OCI-LY3 (cell line): ENCODE results near the gene INHA.

ENCODE experiments used
- EZH2phosphoT487 ChIP-seq: fragments of 200-600 bp; shearing (Covaris generic); IDR thresholded peaks from 2 replicates; pipeline ENCODE4 v1.6.1; 2018; ENCODE audit warnings: antibody characterized with exemption, mixed run types, low read depth
- TF ChIP-seq, protein P1 (sequence below): fragments of 200-600, 300-600 bp; sonication (generic); IDR thresholded peaks from 2 replicates; pipeline ENCODE4 v1.5.1; 2014; ENCODE audit warnings: antibody characterized with exemption, low read length, low read depth

DNA sequence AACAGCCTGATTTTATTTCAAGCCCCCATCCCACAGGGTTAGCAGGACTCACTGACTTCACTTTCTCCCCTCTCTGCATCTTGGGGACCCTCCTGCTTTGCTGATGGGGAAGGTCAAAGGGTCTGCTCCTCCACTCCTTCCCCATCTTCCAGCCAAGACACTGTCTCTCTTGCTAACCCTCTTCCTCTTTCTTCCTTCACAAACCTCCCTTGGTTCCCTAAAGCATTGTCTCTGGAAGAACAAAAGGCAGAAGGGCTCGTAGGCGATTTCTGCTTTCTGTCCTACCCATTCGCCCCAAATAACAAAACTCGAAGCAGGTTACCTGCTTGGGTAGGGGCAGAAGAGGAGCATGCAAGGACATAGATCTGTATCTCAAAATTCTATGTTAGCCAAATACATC, 49.8 kb downstream of the INHA start:
- TF ChIP-seq, protein P1, sequence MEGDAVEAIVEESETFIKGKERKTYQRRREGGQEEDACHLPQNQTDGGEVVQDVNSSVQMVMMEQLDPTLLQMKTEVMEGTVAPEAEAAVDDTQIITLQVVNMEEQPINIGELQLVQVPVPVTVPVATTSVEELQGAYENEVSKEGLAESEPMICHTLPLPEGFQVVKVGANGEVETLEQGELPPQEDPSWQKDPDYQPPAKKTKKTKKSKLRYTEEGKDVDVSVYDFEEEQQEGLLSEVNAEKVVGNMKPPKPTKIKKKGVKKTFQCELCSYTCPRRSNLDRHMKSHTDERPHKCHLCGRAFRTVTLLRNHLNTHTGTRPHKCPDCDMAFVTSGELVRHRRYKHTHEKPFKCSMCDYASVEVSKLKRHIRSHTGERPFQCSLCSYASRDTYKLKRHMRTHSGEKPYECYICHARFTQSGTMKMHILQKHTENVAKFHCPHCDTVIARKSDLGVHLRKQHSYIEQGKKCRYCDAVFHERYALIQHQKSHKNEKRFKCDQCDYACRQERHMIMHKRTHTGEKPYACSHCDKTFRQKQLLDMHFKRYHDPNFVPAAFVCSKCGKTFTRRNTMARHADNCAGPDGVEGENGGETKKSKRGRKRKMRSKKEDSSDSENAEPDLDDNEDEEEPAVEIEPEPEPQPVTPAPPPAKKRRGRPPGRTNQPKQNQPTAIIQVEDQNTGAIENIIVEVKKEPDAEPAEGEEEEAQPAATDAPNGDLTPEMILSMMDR = no peak
- TF ChIP-seq EZH2phosphoT487 = no peak
